ENCODE data around the gene PAM16.

PAM16 gene

GRCh38 chr16:4332623-4333307 is 18.4 kb downstream of the PAM16 start:
- DNase-seq, result no peak

- no peak for DNase-seq
Measured at GRCh38 chr16:4332083-4332482, 19.0 kb downstream of the PAM16 start.

- peak; percentile 80 for DNase-seq
Measured at GRCh38 chr16:4330277-4330874, 20.7 kb downstream of the PAM16 start.

GRCh38 chr16:4328782-4329775 is 22.0 kb downstream of the PAM16 start:
- DNase-seq, result no peak

GRCh38 chr16:4328046-4328781 is 22.9 kb downstream of the PAM16 start:
- DNase-seq, result peak; percentile 79

GRCh38 chr16:4327386-4328045 is 23.6 kb downstream of the PAM16 start:
- DNase-seq, result no peak

GRCh38 chr16:4325253-4325758 is 25.8 kb downstream of the PAM16 start:
- DNase-seq, result no peak

GRCh38 chr16:4324492-4325252 is 26.4 kb downstream of the PAM16 start:
- no peak for DNase-seq

- DNase-seq, result no peak
Measured at GRCh38 chr16:4323845-4324488, 27.2 kb downstream of the PAM16 start.

GRCh38 chr16:4323071-4323844 is 27.9 kb downstream of the PAM16 start:
- no peak for DNase-seq

GRCh38 chr16:4322121-4323052 is 28.7 kb downstream of the PAM16 start:
- DNase-seq, result no peak

- no peak for DNase-seq
Measured at GRCh38 chr16:4321286-4322120, 29.6 kb downstream of the PAM16 start.

GRCh38 chr16:4320571-4321137 is 30.5 kb downstream of the PAM16 start:
- DNase-seq, result no peak

- DNase-seq, result peak; percentile 69
Measured at GRCh38 chr16:4319454-4320421, 31.4 kb downstream of the PAM16 start.

GRCh38 chr16:4318967-4319366 is 32.2 kb downstream of the PAM16 start:
- DNase-seq, result no peak

- DNase-seq, result no peak
Measured at GRCh38 chr16:4318451-4318910, 32.6 kb downstream of the PAM16 start.
